Measurements from ENCODE around the gene SGK1. TPM values are rescaled to one million over a fixed set of nuclear protein-coding genes. Genes with fewer than 3 reads are reported as not detected.
A peak's percentile ranks its signal among the peaks of the same experiment; 100 is the strongest.

SGK1 gene
- total RNA-seq, 1 donor from 2014 or later, result 91.0 TPM

- H3K4me1 Mint-ChIP-seq (ENCODE audit: low read depth), result peaks cover 52% of the 10 kb centered on the region
- no peaks in the 10 kb centered on the region for H3K27me3 Mint-ChIP-seq (ENCODE audit: low read depth)
- H3K27ac Mint-ChIP-seq (ENCODE audit: unreplicated experiment), result peak overlapping the region; percentile 9
- H3K36me3 Mint-ChIP-seq (ENCODE audit: low read depth), result peaks cover 42% of the 10 kb centered on the region
- no peaks in the 10 kb centered on the region for H3K9me3 Mint-ChIP-seq (ENCODE audit: low read depth)
- TF ChIP-seq, protein P1, sequence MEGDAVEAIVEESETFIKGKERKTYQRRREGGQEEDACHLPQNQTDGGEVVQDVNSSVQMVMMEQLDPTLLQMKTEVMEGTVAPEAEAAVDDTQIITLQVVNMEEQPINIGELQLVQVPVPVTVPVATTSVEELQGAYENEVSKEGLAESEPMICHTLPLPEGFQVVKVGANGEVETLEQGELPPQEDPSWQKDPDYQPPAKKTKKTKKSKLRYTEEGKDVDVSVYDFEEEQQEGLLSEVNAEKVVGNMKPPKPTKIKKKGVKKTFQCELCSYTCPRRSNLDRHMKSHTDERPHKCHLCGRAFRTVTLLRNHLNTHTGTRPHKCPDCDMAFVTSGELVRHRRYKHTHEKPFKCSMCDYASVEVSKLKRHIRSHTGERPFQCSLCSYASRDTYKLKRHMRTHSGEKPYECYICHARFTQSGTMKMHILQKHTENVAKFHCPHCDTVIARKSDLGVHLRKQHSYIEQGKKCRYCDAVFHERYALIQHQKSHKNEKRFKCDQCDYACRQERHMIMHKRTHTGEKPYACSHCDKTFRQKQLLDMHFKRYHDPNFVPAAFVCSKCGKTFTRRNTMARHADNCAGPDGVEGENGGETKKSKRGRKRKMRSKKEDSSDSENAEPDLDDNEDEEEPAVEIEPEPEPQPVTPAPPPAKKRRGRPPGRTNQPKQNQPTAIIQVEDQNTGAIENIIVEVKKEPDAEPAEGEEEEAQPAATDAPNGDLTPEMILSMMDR (IDR thresholded peaks at IDR 0.05), result peak; percentile 53
- peak overlapping the region; percentile 99 for H3K4me3 Mint-ChIP-seq (ENCODE audit: unreplicated experiment)
- no peak for DNase-seq (ENCODE audit: low spot score)
These were observed 147.1 kb downstream of the SGK1 start for GRCh38 chr6:134170844-134171243.

GRCh38 chr6:134169871-134170486 lies 147.9 kb downstream of the SGK1 start:
- no peaks in the 10 kb centered on the region for H3K27me3 Mint-ChIP-seq (ENCODE audit: low read depth)
- peaks cover 48% of the 10 kb centered on the region for H3K4me1 Mint-ChIP-seq (ENCODE audit: low read depth)
- H3K36me3 Mint-ChIP-seq (ENCODE audit: low read depth), result peaks cover 42% of the 10 kb centered on the region
- TF ChIP-seq, protein P1 (IDR thresholded peaks at IDR 0.05), result no peak
- H3K4me3 Mint-ChIP-seq (ENCODE audit: unreplicated experiment), result peak overlapping the region; percentile 99
- peak overlapping the region; percentile 46 for H3K27ac Mint-ChIP-seq (ENCODE audit: unreplicated experiment)
- no peaks in the 10 kb centered on the region for H3K9me3 Mint-ChIP-seq (ENCODE audit: low read depth)
- no peak for DNase-seq (ENCODE audit: low spot score)

GRCh38 chr6:134168590-134169208 lies 149.2 kb downstream of the SGK1 start:
- Mint-ChIP-seq H3K4me3 (ENCODE audit: unreplicated experiment) (no peak overlapping the region), H3K27ac (ENCODE audit: unreplicated experiment) (no peak overlapping the region), H3K27me3 (ENCODE audit: low read depth) (no peaks in the 10 kb centered on the region), H3K36me3 (ENCODE audit: low read depth) (peaks cover 40% of the 10 kb centered on the region), H3K4me1 (ENCODE audit: low read depth) (peaks cover 46% of the 10 kb centered on the region), H3K9me3 (ENCODE audit: low read depth) (no peaks in the 10 kb centered on the region)
- TF ChIP-seq, protein P1 (IDR thresholded peaks at IDR 0.05), result no peak
- no peak for DNase-seq (ENCODE audit: low spot score)

DNA sequence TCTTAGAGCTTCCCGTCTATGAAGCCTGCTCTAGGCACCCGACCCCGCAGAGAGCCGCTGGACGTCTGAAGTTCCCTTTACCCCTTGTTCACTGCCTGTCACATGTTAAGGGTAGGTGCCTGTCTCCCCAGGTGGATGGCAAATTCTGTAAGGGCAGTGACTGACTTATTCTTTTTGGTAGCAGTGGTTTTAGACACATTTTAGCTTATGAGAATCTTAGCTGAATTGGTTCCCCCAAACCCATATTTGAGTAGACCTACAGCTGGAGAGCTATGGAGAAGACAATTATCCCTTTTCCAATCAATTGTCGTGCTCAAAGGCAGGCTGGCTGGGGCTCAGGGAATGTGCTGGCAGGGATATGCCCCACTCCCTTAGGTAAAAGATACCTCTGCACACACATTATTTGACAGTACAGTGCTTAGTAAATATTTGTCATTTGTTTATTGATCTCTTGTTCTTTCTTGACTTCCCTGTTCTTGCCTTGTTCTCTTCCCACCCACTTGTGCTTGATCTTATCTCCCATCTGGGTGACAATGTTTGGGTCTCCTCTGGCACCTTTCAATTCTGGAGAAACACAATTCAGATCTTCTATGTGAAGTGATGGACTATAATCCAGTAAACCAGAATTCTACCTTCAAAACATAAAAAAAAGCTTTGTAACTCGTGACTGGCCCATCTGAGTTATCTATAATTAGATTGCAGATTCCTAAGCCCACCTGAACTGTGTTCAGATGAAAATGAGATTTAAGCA lies 151.2 kb downstream of the SGK1 start:
- peaks cover 23% of the 10 kb centered on the region for H3K36me3 Mint-ChIP-seq (ENCODE audit: low read depth)
- TF ChIP-seq, protein P1 (IDR thresholded peaks at IDR 0.05), result no peak
- H3K27ac Mint-ChIP-seq (ENCODE audit: unreplicated experiment), result peak overlapping the region; percentile 46
- H3K27me3 Mint-ChIP-seq (ENCODE audit: low read depth), result no peaks in the 10 kb centered on the region
- H3K4me3 Mint-ChIP-seq (ENCODE audit: unreplicated experiment), result no peak overlapping the region
- H3K9me3 Mint-ChIP-seq (ENCODE audit: low read depth), result no peaks in the 10 kb centered on the region
- H3K4me1 Mint-ChIP-seq (ENCODE audit: low read depth), result peaks cover 28% of the 10 kb centered on the region
- DNase-seq (ENCODE audit: low spot score), result no peak

- no peak for DNase-seq (ENCODE audit: low spot score)
These were observed 152.2 kb downstream of the SGK1 start for GRCh38 chr6:134165561-134166201.

More at GRCh38 chr6:134165561-134166201, 152.2 kb downstream of the SGK1 start:
- TF ChIP-seq, protein P1 (IDR thresholded peaks at IDR 0.05), result no peak
- Mint-ChIP-seq H3K4me1 (ENCODE audit: low read depth) (peaks cover 22% of the 10 kb centered on the region), H3K9me3 (ENCODE audit: low read depth) (no peaks in the 10 kb centered on the region), H3K27ac (ENCODE audit: unreplicated experiment) (no peak overlapping the region), H3K27me3 (ENCODE audit: low read depth) (no peaks in the 10 kb centered on the region), H3K4me3 (ENCODE audit: unreplicated experiment) (no peak overlapping the region), H3K36me3 (ENCODE audit: low read depth) (peaks cover 13% of the 10 kb centered on the region)
